Vagina (tissue), 2 donors: ENCODE results near the gene ZNF613.

Experiments
- POLR2A ChIP-seq, 2 donors: fragments of 450-650 bp; IDR thresholded peaks; one replicate each; pipeline ENCODE4 v1.6.1; 2017; ENCODE audit warnings: antibody characterized with exemption in 2 of 2, mild to moderate bottlenecking in 2 of 2, moderate library complexity in 2 of 2
- TF ChIP-seq, protein P1 (sequence below), 3 experiments: fragments of 450-650 bp in 2 of 3; fragments of 200-600 bp in 1 of 3; sonication (generic) in 1 of 3; IDR thresholded peaks; one replicate each; pipeline ENCODE4 v1.5.1; 2017 to 2019; ENCODE audit warnings: antibody characterized with exemption in 3 of 3, mild to moderate bottlenecking in 2 of 3, moderate library complexity in 2 of 3

DNA sequence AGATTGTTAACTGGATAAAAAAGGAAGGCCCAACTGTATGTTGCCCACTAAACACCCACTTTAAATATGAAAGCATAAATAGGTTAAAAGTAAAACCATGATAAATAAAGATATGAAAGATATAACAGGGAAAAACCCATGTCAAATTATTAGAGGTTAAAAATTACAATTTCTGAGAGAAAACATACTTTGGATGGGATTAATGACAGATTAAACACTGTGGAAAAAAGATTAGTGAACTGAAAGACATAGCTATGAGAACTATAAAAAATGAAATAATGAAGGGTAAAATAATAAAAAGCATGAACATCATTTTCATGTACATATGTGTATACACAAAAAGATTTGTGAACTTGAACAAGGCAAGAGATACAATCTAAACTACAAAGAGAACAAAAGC, 37.3 kb upstream of the ZNF613 start:
- TF ChIP-seq, protein P1, sequence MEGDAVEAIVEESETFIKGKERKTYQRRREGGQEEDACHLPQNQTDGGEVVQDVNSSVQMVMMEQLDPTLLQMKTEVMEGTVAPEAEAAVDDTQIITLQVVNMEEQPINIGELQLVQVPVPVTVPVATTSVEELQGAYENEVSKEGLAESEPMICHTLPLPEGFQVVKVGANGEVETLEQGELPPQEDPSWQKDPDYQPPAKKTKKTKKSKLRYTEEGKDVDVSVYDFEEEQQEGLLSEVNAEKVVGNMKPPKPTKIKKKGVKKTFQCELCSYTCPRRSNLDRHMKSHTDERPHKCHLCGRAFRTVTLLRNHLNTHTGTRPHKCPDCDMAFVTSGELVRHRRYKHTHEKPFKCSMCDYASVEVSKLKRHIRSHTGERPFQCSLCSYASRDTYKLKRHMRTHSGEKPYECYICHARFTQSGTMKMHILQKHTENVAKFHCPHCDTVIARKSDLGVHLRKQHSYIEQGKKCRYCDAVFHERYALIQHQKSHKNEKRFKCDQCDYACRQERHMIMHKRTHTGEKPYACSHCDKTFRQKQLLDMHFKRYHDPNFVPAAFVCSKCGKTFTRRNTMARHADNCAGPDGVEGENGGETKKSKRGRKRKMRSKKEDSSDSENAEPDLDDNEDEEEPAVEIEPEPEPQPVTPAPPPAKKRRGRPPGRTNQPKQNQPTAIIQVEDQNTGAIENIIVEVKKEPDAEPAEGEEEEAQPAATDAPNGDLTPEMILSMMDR (IDR thresholded peaks at IDR 0.05): no peak
- TF ChIP-seq POLR2A (IDR thresholded peaks at IDR 0.05): no peak
